RWPE2 (cell line): Measurements from ENCODE around the gene ADAMTS16.

ENCODE experiments used
- ATAC-seq: fragments of 200-7000 bp; cut with Tn5 transposase; 3 replicates; pipeline ENCODE4 v1.9.1; 2021; ENCODE audit warnings: low read depth
- DNase-seq: peaks from one replicate; pipeline ENCODE4 v3.0.0-alpha.2; 2020; ENCODE audit warnings: low spot score
- H3K27ac ChIP-seq: fragments of 450-650 bp; 2 replicates; pipeline ENCODE4 v1.5.1; 2017; ENCODE audit warnings: mild to moderate bottlenecking; ENCODE audit not compliant: poor library complexity, severe bottlenecking
- H3K27me3 ChIP-seq: fragments of 250-450 bp; sonication (Bioruptor Pico); 2 replicates; pipeline ENCODE4 v1.5.1; 2021; ENCODE audit warnings: mild to moderate bottlenecking, moderate library complexity; ENCODE audit not compliant: insufficient read depth, poor library complexity, severe bottlenecking
- H3K36me3 ChIP-seq: fragments of 250-450 bp; sonication (Bioruptor Pico); 2 replicates; pipeline ENCODE4 v1.5.1; 2020; ENCODE audit warnings: low read depth, mild to moderate bottlenecking, moderate library complexity
- H3K4me1 ChIP-seq: fragments of 250-450 bp; sonication (Bioruptor Pico); 2 replicates; pipeline ENCODE4 v1.5.1; 2021; ENCODE audit warnings: mild to moderate bottlenecking, moderate library complexity; ENCODE audit not compliant: insufficient read depth, poor library complexity, severe bottlenecking
- H3K4me3 ChIP-seq: fragments of 250-450 bp; sonication (Bioruptor Pico); 2 replicates; pipeline ENCODE4 v1.5.1; 2021; ENCODE audit warnings: mild to moderate bottlenecking, moderate library complexity; ENCODE audit not compliant: severe bottlenecking
- H3K9me3 ChIP-seq: fragments of 250-450 bp; sonication (Bioruptor Pico); 2 replicates; pipeline ENCODE4 v1.5.1; 2021; ENCODE audit warnings: mild to moderate bottlenecking, moderate library complexity; ENCODE audit not compliant: severe bottlenecking
- TF ChIP-seq, protein P1 (sequence below): fragments of 450-650 bp; IDR thresholded peaks from one replicate; pipeline ENCODE4 v1.5.1; 2017; ENCODE audit warnings: mild to moderate bottlenecking, moderate library complexity; ENCODE audit not compliant: poor library complexity, severe bottlenecking

ADAMTS16 gene

GRCh38 chr5:5315068-5315980 lies 175.2 kb downstream of the ADAMTS16 start:
- H3K36me3 ChIP-seq, result no peaks in the 10 kb centered on the region
- no peaks in the 10 kb centered on the region for H3K27me3 ChIP-seq
- H3K4me3 ChIP-seq, result no peak overlapping the region
- no peaks in the 10 kb centered on the region for H3K9me3 ChIP-seq
- DNase-seq (no peak), ATAC-seq (no peak)
- TF ChIP-seq, protein P1, sequence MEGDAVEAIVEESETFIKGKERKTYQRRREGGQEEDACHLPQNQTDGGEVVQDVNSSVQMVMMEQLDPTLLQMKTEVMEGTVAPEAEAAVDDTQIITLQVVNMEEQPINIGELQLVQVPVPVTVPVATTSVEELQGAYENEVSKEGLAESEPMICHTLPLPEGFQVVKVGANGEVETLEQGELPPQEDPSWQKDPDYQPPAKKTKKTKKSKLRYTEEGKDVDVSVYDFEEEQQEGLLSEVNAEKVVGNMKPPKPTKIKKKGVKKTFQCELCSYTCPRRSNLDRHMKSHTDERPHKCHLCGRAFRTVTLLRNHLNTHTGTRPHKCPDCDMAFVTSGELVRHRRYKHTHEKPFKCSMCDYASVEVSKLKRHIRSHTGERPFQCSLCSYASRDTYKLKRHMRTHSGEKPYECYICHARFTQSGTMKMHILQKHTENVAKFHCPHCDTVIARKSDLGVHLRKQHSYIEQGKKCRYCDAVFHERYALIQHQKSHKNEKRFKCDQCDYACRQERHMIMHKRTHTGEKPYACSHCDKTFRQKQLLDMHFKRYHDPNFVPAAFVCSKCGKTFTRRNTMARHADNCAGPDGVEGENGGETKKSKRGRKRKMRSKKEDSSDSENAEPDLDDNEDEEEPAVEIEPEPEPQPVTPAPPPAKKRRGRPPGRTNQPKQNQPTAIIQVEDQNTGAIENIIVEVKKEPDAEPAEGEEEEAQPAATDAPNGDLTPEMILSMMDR, result no peak
- H3K27ac ChIP-seq, result no peak overlapping the region
- no peaks in the 10 kb centered on the region for H3K4me1 ChIP-seq

- TF ChIP-seq, protein P1, result no peak
- ATAC-seq, result peak; percentile 35; the same call in 1 of the 3 replicates
- H3K4me1 ChIP-seq, result no peaks in the 10 kb centered on the region
These were observed 176.2 kb downstream of the ADAMTS16 start for GRCh38 chr5:5316334-5316733.

GRCh38 chr5:5317976-5318375 lies 177.8 kb downstream of the ADAMTS16 start:
- DNase-seq (no peak), ATAC-seq (no peak)
- Histone ChIP-seq H3K36me3 (no peaks in the 10 kb centered on the region), H3K27me3 (no peaks in the 10 kb centered on the region), H3K4me3 (no peak overlapping the region), H3K27ac (no peak overlapping the region), H3K9me3 (no peaks in the 10 kb centered on the region), H3K4me1 (no peaks in the 10 kb centered on the region)
- TF ChIP-seq, protein P1, result no peak

More at GRCh38 chr5:5316334-5316733, 176.2 kb downstream of the ADAMTS16 start:
- no peaks in the 10 kb centered on the region for H3K9me3 ChIP-seq
- H3K4me3 ChIP-seq, result no peak overlapping the region
- H3K36me3 ChIP-seq, result no peaks in the 10 kb centered on the region
- no peak for DNase-seq
- no peak overlapping the region for H3K27ac ChIP-seq
- H3K27me3 ChIP-seq, result no peaks in the 10 kb centered on the region

GRCh38 chr5:5318426-5319190 lies 178.5 kb downstream of the ADAMTS16 start:
- DNase-seq (no peak), ATAC-seq (no peak)
- no peak overlapping the region for H3K4me3 ChIP-seq
- TF ChIP-seq, protein P1, result no peak
- no peaks in the 10 kb centered on the region for H3K27me3 ChIP-seq
- no peaks in the 10 kb centered on the region for H3K9me3 ChIP-seq
- H3K36me3 ChIP-seq, result no peaks in the 10 kb centered on the region
- no peaks in the 10 kb centered on the region for H3K4me1 ChIP-seq
- no peak overlapping the region for H3K27ac ChIP-seq
